A673 (cell line): ENCODE results near the gene SLC48A1.

Source experiments
- CTCF ChIP-seq: fragments of 300-800, 200-600 bp; sonication (generic); conservative IDR thresholded peaks from 2 replicates; pipeline ENCODE4 v1.5.1; 2017; ENCODE audit warnings: low read depth, mild to moderate bottlenecking, antibody characterized with exemption, low read length, moderate library complexity, mixed read lengths
- EZH2 ChIP-seq: fragments of 200-600 bp; sonication (generic); IDR thresholded peaks from 2 replicates; pipeline ENCODE4 v1.6.1; 2017; ENCODE audit warnings: borderline replicate concordance, low read depth, mild to moderate bottlenecking, mixed read lengths, antibody characterized with exemption, low read length; ENCODE audit not compliant: poor library complexity, severe bottlenecking

- TF ChIP-seq CTCF (no peak), EZH2 (no peak)
Observed at GRCh38 chr12:47824635-47825034, 51.6 kb downstream of the SLC48A1 start.
